ENCODE measurements around the gene PLA2G4B.

DNA sequence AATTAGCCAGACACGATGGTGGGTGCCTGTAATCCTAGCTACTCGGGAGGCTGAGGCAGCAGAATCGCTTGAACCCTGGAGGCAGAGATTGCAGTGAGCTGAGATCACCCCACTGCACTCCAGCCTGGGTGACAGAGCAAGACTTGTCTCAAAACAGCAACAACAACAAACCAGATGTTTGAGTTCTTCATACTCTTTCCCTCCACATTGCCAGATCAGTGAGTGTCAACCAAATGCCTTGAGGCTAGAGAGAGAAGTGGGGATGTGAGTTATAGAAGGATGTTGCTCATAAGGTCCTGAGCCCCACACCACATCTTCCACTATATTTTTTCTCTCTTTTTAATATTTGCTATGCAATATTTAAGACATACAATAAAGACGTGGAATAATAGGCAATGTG lies 44.6 kb upstream of the PLA2G4B start:
- TF ChIP-seq, protein P1, sequence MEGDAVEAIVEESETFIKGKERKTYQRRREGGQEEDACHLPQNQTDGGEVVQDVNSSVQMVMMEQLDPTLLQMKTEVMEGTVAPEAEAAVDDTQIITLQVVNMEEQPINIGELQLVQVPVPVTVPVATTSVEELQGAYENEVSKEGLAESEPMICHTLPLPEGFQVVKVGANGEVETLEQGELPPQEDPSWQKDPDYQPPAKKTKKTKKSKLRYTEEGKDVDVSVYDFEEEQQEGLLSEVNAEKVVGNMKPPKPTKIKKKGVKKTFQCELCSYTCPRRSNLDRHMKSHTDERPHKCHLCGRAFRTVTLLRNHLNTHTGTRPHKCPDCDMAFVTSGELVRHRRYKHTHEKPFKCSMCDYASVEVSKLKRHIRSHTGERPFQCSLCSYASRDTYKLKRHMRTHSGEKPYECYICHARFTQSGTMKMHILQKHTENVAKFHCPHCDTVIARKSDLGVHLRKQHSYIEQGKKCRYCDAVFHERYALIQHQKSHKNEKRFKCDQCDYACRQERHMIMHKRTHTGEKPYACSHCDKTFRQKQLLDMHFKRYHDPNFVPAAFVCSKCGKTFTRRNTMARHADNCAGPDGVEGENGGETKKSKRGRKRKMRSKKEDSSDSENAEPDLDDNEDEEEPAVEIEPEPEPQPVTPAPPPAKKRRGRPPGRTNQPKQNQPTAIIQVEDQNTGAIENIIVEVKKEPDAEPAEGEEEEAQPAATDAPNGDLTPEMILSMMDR (IDR thresholded peaks at IDR 0.05 in 4 of 5, conservative IDR thresholded peaks at IDR 0.05 in 1 of 5) = no peak
- TF ChIP-seq POLR2A (IDR thresholded peaks at IDR 0.05) = no peak
